ENCODE results near the gene HS3ST5. TPM values are rescaled to one million over a fixed set of nuclear protein-coding genes. Genes with fewer than 3 reads are reported as not detected.

HS3ST5 gene
- total RNA-seq, 2 donors from 2014 or later = 0.34 TPM; not detected in 1

DNA sequence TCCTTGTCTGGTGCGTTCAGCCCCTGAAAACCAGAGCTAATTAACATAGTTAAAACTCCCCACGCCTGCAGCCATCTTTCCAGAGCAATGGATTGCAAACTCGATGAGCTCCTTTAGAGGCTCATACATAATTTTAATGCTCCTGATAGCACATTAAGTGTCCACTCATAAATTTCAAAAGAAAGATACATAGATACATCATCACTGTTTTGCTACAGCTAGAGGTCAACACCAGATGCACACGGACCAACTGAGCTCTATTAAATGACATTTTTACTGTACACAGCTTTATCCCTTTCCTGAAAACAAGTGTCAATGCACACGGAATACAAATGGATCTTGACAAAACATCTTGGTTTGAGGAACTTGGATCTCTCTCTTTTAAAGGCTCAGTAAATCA lies 280.6 kb downstream of the HS3ST5 start:
- Histone ChIP-seq H3K4me1 (replicated peaks) (no peaks in the 10 kb centered on the region), H3K27ac (no peak overlapping the region), H3K36me3 (no peaks in the 10 kb centered on the region), H3K27me3 (replicated peaks; ENCODE audit: insufficient read depth) (no peaks in the 10 kb centered on the region), H3K9me3 (no peaks in the 10 kb centered on the region), H3K4me3 (no peak overlapping the region)
- intact Hi-C loops (cut with DNase I) = no loop called here
- TF ChIP-seq, protein P1, sequence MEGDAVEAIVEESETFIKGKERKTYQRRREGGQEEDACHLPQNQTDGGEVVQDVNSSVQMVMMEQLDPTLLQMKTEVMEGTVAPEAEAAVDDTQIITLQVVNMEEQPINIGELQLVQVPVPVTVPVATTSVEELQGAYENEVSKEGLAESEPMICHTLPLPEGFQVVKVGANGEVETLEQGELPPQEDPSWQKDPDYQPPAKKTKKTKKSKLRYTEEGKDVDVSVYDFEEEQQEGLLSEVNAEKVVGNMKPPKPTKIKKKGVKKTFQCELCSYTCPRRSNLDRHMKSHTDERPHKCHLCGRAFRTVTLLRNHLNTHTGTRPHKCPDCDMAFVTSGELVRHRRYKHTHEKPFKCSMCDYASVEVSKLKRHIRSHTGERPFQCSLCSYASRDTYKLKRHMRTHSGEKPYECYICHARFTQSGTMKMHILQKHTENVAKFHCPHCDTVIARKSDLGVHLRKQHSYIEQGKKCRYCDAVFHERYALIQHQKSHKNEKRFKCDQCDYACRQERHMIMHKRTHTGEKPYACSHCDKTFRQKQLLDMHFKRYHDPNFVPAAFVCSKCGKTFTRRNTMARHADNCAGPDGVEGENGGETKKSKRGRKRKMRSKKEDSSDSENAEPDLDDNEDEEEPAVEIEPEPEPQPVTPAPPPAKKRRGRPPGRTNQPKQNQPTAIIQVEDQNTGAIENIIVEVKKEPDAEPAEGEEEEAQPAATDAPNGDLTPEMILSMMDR (IDR thresholded peaks at IDR 0.05) = no peak
- no peak for TF ChIP-seq POLR2A (IDR thresholded peaks at IDR 0.05)
- TF ChIP-seq POLR2AphosphoS5 (IDR thresholded peaks at IDR 0.05) = no peak
- 64% methylated on average over 5 of the region's 5 CpGs for WGBS
- DNase-seq (ENCODE audit: low spot score) = no peak

DNA sequence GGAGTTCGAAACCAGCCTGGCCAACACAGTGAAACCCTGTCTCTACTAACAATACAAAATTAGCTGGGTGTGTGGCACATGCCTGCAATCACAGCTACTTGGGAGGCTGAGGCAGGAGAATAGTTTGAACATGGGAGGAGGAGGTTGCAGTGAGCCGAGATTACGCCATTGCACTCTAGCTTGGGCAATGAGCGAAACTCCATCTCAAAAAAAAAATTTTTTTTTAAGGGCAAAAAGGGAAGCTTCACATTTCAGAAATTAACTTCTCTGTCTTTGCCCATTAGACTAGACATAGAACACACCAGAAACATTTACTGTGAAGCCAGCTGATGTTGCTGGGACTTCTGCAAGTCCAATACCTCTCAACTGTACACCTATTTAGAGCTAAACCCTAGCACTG lies 281.1 kb downstream of the HS3ST5 start:
- H3K36me3 ChIP-seq = no peaks in the 10 kb centered on the region
- intact Hi-C loops (cut with DNase I) = no loop called here
- no peak for DNase-seq (ENCODE audit: low spot score)
- H3K9me3 ChIP-seq = no peaks in the 10 kb centered on the region
- TF ChIP-seq POLR2AphosphoS5 (IDR thresholded peaks at IDR 0.05) (no peak), POLR2A (IDR thresholded peaks at IDR 0.05) (no peak)
- no peaks in the 10 kb centered on the region for H3K27me3 ChIP-seq (replicated peaks; ENCODE audit: insufficient read depth)
- WGBS = 96% methylated on average over 4 of the region's 4 CpGs
- H3K4me1 ChIP-seq (replicated peaks) = no peaks in the 10 kb centered on the region
- no peak overlapping the region for H3K4me3 ChIP-seq
- no peak overlapping the region for H3K27ac ChIP-seq

DNA sequence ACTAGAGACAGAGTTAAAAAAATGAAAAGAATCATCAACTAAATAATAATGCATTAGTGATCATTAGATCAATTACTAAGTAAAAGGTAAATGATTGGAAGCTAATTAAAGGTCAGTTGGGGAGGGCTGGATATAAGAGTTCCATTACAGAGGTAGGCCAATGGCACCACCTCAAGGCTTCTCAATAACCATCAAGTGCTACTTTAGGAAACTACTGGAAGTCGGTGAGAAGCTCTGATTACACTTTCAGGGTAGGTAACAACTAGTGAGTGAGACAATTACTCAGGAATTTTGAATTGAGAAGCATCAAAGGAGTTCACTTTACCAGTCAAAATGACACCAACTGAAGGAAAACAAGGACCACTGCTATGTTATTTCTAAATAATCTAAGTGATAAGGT lies 281.7 kb downstream of the HS3ST5 start:
- Histone ChIP-seq H3K4me1 (replicated peaks) (no peaks in the 10 kb centered on the region), H3K27ac (no peak overlapping the region), H3K36me3 (no peaks in the 10 kb centered on the region), H3K4me3 (no peak overlapping the region), H3K27me3 (replicated peaks; ENCODE audit: insufficient read depth) (no peaks in the 10 kb centered on the region), H3K9me3 (no peaks in the 10 kb centered on the region)
- no peak for DNase-seq (ENCODE audit: low spot score)
- intact Hi-C loops (cut with DNase I) = no loop called here
- TF ChIP-seq, protein P1 (IDR thresholded peaks at IDR 0.05) = no peak
- TF ChIP-seq POLR2AphosphoS5 (IDR thresholded peaks at IDR 0.05) (no peak), POLR2A (IDR thresholded peaks at IDR 0.05) (no peak)
- 62% methylated on average over 1 of the region's 1 CpG for WGBS

DNA sequence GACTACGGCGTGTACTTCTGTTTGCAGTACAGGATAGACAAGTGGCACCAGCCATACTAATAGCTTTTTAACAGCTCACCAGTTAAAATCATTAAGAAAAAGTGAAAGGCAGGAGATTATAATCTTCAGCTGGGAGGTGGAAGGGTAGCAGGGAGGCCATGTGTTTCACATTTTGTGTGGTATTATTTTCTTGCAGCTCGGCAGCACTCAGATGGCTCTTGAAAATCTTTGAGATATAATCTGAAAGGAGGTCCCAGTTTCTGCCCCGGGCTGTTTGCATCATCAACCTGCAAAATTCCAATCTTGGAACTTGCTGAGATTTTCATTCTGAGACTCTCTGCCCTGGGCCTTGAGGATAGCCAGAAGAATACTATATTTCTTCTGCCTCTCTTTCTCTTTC lies 284.4 kb downstream of the HS3ST5 start:
- H3K27ac ChIP-seq = no peak overlapping the region
- no peak overlapping the region for H3K4me3 ChIP-seq
- no peak for DNase-seq (ENCODE audit: low spot score)
- intact Hi-C loops (cut with DNase I) = no loop called here
- no peaks in the 10 kb centered on the region for H3K36me3 ChIP-seq
- TF ChIP-seq POLR2AphosphoS5 (IDR thresholded peaks at IDR 0.05) (no peak), POLR2A (IDR thresholded peaks at IDR 0.05) (no peak)
- TF ChIP-seq, protein P1 (IDR thresholded peaks at IDR 0.05) = no peak
- H3K4me1 ChIP-seq (replicated peaks) = no peaks in the 10 kb centered on the region
- no peaks in the 10 kb centered on the region for H3K27me3 ChIP-seq (replicated peaks; ENCODE audit: insufficient read depth)
- H3K9me3 ChIP-seq = no peaks in the 10 kb centered on the region
- WGBS = 36% methylated on average over 4 of the region's 4 CpGs

DNA sequence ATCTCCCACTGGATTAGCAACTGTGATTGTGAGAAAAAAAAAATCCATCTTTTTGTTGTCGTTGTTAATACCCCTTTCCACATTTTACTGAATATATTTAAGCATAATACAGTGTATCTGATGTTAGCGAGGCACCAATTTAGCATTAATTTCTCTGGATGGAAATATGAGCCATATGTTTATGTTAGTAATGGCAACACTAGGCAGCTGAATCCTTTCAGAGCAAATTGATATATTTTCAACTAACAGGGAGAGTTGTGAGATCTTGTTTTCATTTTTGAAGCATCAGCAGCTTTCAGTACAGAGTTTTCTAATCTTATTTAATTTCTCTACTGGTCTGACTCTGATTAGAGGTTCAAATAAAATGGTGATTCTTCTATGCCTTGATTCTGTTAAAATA lies 287.1 kb downstream of the HS3ST5 start:
- Histone ChIP-seq H3K4me3 (no peak overlapping the region), H3K27ac (no peak overlapping the region), H3K27me3 (replicated peaks; ENCODE audit: insufficient read depth) (no peaks in the 10 kb centered on the region), H3K36me3 (no peaks in the 10 kb centered on the region), H3K9me3 (no peaks in the 10 kb centered on the region), H3K4me1 (replicated peaks) (peaks cover 4% of the 10 kb centered on the region)
- TF ChIP-seq POLR2A (IDR thresholded peaks at IDR 0.05) (no peak), POLR2AphosphoS5 (IDR thresholded peaks at IDR 0.05) (no peak)
- TF ChIP-seq, protein P1 (IDR thresholded peaks at IDR 0.05) = no peak
- WGBS = 57% methylated on average over 2 of the region's 2 CpGs
- no peak for DNase-seq (ENCODE audit: low spot score)
- intact Hi-C loops (cut with DNase I) = no loop called here

Data from prostate gland (tissue), 2 donors.